ENCODE results near the gene EIF4A3.

Gene EIF4A3

GRCh38 chr17:80109713-80110446 lies 37.0 kb downstream of the EIF4A3 start:
- Histone ChIP-seq H3K36me3 (ENCODE audit: insufficient read depth, low read length) (no peaks in the 10 kb centered on the region), H3K9me2 (replicated peaks; ENCODE audit: low read depth, low read length) (no peaks in the 10 kb centered on the region), H3K9ac (ENCODE audit: low read depth, low read length, poor library complexity, severe bottlenecking) (no peak overlapping the region), H4K20me1 (ENCODE audit: insufficient read depth, low read length, poor library complexity, severe bottlenecking) (no peaks in the 10 kb centered on the region), H3K4me3 (ENCODE audit: low read length, poor library complexity, severe bottlenecking) (no peak overlapping the region), H3F3A (ENCODE audit: low read depth) (no peaks in the 10 kb centered on the region), H2AFZ (ENCODE audit: low read length) (no peak overlapping the region), H3K9me3 (ENCODE audit: insufficient read depth, low read depth, low read length) (no peaks in the 10 kb centered on the region), H3K27me3 (ENCODE audit: insufficient read depth, low read length, poor library complexity, severe bottlenecking) (no peaks in the 10 kb centered on the region), H3K4me1 (ENCODE audit: insufficient read depth, low read length, poor library complexity, severe bottlenecking) (no peaks in the 10 kb centered on the region), H3K4me2 (ENCODE audit: low read depth, low read length, poor library complexity, severe bottlenecking) (no peak overlapping the region), H3K79me2 (ENCODE audit: insufficient read depth, low read length) (no peaks in the 10 kb centered on the region)
- TF ChIP-seq EZH2phosphoT487 (IDR thresholded peaks at IDR 0.05; ENCODE audit: borderline replicate concordance) = no peak
- TF ChIP-seq CTCF (conservative IDR thresholded peaks at IDR 0.05; ENCODE audit: low read length) = no peak

- no peak overlapping the region for H3K4me3 ChIP-seq (ENCODE audit: low read length, poor library complexity, severe bottlenecking)
- H3K36me3 ChIP-seq (ENCODE audit: insufficient read depth, low read length) = no peaks in the 10 kb centered on the region
- no peaks in the 10 kb centered on the region for H3K9me2 ChIP-seq (replicated peaks; ENCODE audit: low read depth, low read length)
- no peaks in the 10 kb centered on the region for H3F3A ChIP-seq (ENCODE audit: low read depth)
- H3K27me3 ChIP-seq (ENCODE audit: insufficient read depth, low read length, poor library complexity, severe bottlenecking) = no peaks in the 10 kb centered on the region
- H2AFZ ChIP-seq (ENCODE audit: low read length) = no peak overlapping the region
- no peak overlapping the region for H3K4me2 ChIP-seq (ENCODE audit: low read depth, low read length, poor library complexity, severe bottlenecking)
- H3K79me2 ChIP-seq (ENCODE audit: insufficient read depth, low read length) = no peaks in the 10 kb centered on the region
- no peaks in the 10 kb centered on the region for H3K4me1 ChIP-seq (ENCODE audit: insufficient read depth, low read length, poor library complexity, severe bottlenecking)
- no peak overlapping the region for H3K9ac ChIP-seq (ENCODE audit: low read depth, low read length, poor library complexity, severe bottlenecking)
- TF ChIP-seq EZH2phosphoT487 (IDR thresholded peaks at IDR 0.05; ENCODE audit: borderline replicate concordance) = no peak
- no peak for TF ChIP-seq CTCF (conservative IDR thresholded peaks at IDR 0.05; ENCODE audit: low read length)
- H4K20me1 ChIP-seq (ENCODE audit: insufficient read depth, low read length, poor library complexity, severe bottlenecking) = no peaks in the 10 kb centered on the region
- no peaks in the 10 kb centered on the region for H3K9me3 ChIP-seq (ENCODE audit: insufficient read depth, low read depth, low read length)
Measured at GRCh38 chr17:80109066-80109660, 37.8 kb downstream of the EIF4A3 start.

GRCh38 chr17:80108036-80108971 lies 38.6 kb downstream of the EIF4A3 start:
- no peak overlapping the region for H3K9ac ChIP-seq (ENCODE audit: low read depth, low read length, poor library complexity, severe bottlenecking)
- H3K36me3 ChIP-seq (ENCODE audit: insufficient read depth, low read length) = no peaks in the 10 kb centered on the region
- H4K20me1 ChIP-seq (ENCODE audit: insufficient read depth, low read length, poor library complexity, severe bottlenecking) = no peaks in the 10 kb centered on the region
- TF ChIP-seq EZH2phosphoT487 (IDR thresholded peaks at IDR 0.05; ENCODE audit: borderline replicate concordance) = no peak
- TF ChIP-seq CTCF (conservative IDR thresholded peaks at IDR 0.05; ENCODE audit: low read length) = no peak
- no peaks in the 10 kb centered on the region for H3K79me2 ChIP-seq (ENCODE audit: insufficient read depth, low read length)
- H3K4me3 ChIP-seq (ENCODE audit: low read length, poor library complexity, severe bottlenecking) = no peak overlapping the region
- H3K4me1 ChIP-seq (ENCODE audit: insufficient read depth, low read length, poor library complexity, severe bottlenecking) = no peaks in the 10 kb centered on the region
- H3K4me2 ChIP-seq (ENCODE audit: low read depth, low read length, poor library complexity, severe bottlenecking) = no peak overlapping the region
- no peak overlapping the region for H2AFZ ChIP-seq (ENCODE audit: low read length)
- no peaks in the 10 kb centered on the region for H3K9me3 ChIP-seq (ENCODE audit: insufficient read depth, low read depth, low read length)
- H3K27me3 ChIP-seq (ENCODE audit: insufficient read depth, low read length, poor library complexity, severe bottlenecking) = no peaks in the 10 kb centered on the region
- H3K9me2 ChIP-seq (replicated peaks; ENCODE audit: low read depth, low read length) = no peaks in the 10 kb centered on the region
- H3F3A ChIP-seq (ENCODE audit: low read depth) = no peaks in the 10 kb centered on the region
